GM18867 (cell line): Measurements from ENCODE around the gene PLAC8L1.

Experiments
- ATAC-seq: cut with Tn5 transposase; IDR thresholded peaks from one replicate; pipeline ENCODE4 v1.9.1; 2021; ENCODE audit warnings: mild to moderate bottlenecking, moderate library complexity; ENCODE audit not compliant: unreplicated experiment

The PLAC8L1 gene

DNA sequence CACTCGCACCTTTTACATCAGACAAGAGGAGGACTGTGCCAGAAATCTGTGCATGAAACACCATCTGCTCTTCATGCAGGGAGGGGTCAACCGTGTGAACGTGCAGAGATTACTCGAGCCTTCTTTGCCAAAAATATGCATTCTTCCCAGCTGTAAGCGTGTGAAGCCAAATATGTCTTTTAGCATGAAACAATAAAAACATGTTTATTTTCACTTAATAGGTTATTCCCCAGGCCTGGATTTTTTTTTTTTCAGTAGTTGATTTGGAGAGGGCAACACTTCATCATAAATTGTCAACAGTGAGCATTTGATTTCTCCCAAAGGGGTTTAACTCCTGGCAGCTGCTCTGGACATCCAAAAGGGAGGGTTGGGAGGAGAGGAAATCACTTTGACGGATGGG is 23.8 kb downstream of the PLAC8L1 start:
- no peak for ATAC-seq

DNA sequence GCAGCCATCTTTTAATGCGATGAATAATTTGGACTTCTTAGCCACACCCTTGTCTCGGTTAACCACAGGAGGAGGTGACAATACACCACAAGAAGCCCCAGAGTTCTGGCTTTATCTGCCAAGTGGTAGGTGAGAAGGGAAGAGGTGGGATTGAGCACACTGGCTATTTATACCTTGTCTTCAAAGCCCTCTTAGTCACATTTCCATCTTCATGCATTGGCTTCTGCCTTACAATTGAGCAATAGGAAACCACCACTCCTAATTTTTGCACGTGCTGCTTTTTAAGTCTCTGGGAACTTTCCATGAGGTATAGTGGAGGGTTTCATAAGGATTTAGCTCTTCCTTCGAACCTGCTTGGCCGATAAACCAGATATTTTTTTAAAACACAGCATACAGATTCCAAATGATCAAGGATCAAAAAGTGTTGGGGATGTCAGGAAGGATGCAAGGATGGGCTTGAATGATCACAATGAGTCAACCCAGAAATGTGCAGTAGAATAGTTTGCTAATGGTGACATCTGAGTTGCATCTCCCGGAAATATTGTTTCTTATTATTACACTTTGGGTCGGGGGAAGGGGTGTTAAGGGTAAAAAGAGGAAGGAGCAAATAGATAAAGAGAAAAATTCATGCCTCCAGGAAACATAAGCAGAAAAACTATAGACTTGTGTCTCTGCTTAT is 25.5 kb downstream of the PLAC8L1 start:
- peak; percentile 41 for ATAC-seq

DNA sequence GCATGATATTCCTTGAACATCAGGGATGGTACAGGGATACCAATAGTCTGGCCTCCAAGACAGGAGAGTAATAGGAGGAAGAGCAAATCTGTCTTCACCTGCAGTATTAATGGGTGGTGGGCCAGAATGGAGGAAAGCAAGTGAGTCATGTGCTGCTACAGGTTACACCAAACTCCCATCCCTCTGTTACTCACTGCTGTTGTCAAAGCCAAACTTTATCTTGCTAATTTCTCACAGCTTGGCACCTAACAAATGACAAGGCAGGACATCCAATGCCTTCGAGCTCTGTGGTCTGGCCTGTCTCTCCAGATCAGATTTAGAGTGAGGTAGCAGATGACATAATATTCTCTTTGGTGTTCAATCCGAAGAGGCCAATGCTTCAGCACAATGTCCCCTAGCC is 26.8 kb downstream of the PLAC8L1 start:
- ATAC-seq: no peak

DNA sequence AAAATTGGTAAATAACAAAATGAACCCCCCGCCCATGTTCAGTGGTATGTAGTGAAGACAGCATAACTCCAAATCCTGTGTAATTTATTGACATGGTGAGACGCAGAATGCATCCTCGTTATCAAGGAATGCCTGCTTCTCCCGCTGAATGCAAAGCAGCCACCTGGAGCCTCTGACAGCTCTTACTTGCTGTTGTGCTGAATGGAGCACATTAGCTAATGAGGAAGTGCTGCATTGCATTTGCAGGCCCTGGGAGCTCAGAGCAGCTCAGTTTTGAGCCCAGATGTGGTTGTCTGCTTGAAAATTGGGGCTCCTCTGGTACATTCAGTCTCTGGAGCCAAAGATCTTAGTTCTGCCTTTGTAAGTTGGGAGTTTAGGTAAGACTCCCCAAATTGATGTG is 28.9 kb downstream of the PLAC8L1 start:
- ATAC-seq: no peak

DNA sequence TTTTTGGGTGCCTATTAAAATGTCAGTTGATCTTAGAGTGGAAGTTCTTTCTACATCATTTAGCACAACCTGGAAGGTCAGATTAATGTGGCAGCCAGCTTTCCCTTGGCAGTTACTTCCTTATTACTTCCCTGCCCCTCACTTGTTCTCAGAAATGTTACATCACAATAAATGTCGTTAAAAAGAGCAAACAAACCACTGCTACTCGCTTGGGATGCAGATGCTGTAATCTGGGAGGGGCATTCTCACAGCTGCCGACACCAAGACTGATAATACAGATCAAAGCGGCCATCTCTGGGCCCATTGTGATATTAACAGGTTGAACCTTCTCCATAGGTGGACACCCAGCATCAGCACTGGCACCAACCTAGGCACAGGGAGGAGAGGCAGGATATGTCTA is 29.3 kb downstream of the PLAC8L1 start:
- ATAC-seq: no peak

DNA sequence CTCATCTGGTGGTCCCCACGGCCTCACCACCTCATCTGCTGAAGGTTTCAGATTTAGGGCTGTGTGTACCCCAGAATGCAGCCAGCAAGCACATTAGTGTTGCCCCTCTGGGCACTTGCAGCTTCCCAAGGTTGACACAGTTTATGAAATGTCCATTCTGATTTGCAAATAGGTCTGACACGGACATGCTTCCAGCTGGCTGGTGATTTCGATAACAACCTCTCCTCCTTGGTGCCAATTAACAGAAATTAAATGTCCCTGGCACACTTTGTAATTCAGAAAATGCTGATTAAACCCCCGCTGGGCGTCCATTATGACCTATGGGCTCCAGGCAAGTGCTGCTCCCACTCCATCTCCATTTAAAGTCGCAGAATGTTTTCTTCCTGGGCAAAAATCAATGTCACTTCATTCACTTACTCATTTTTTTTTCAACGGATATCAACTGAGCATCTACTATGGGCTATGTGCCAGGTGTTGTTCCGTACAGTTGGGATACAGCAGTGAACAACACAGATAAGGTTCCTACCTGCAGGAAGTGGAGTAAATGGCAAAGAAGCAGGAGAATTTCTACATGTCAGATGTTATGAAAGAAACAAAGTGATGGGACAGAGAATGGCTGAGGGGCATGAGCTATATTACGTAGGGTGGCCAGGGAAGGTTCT is 32.0 kb downstream of the PLAC8L1 start:
- ATAC-seq: no peak

DNA sequence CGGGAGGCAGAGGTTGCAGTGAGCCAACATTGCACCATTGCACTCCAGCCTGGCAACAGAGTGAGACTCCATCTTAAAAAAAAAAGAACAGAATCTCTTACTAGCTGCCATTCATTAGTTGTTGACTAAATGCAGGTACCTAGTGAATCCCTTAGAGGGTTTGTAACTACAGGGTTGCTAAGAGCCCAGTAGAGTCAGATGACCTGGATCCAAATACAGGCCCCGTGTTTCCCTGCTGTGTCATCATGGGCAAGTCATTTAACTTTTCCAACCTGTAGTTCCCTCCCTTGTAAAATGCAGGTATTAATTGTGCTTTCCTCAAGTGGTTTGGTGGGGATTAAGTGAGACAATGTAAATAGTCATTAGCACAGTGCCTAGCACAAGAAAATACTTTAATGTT is 32.8 kb downstream of the PLAC8L1 start:
- no peak for ATAC-seq

DNA sequence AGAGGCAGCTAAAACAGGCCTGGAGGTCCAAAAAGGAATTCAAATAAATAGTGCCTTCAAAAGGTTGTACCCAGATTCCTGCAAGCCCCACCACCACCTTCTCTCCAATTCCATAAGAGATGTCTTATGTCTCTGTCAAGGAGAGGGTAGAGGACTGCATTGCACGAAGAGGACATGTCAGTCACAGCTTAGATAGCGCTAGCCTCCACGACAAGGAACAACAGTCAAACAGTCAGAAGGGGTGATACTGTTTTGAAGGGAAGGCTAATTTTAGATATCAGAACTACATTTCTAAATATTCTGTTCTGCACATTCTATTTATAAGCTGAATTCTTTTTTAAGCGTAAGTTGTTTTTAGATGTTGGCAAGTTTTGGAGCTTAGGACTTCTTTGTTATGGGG is 34.2 kb downstream of the PLAC8L1 start:
- no peak for ATAC-seq

DNA sequence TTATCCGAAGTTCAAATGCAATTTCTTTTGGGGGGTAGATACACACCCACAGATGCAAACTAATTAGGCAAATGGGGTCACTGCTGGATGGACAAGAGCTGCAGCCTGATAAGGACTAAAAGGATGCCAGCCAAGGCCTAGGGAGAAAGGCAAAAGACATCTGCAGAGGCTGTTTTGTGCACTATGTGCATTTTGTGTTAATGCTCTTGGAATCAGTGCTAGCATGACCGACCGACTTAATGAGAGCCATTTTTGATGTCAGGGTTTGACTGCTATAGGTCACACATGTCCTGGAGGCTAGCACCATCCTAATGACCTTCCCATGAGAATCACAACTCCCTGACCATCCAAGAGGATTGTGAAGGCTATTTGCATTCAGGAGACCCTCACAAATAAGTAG is 34.6 kb downstream of the PLAC8L1 start:
- no peak for ATAC-seq

DNA sequence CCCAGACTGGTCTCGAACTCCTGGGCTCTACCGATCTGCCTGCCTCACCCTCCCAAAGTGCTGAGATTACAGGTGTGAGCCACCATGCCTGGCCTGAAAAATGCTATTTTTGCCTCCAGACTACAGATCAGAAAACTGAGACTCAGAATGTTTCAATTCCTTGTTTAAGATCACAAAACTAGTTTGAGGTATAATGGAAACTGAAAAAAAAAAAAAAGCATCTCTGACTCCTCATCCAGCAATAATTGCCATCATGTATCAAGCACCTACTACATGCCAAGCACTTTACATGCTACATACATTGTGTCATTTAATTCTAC is 35.6 kb downstream of the PLAC8L1 start:
- ATAC-seq: peak; percentile 59

DNA sequence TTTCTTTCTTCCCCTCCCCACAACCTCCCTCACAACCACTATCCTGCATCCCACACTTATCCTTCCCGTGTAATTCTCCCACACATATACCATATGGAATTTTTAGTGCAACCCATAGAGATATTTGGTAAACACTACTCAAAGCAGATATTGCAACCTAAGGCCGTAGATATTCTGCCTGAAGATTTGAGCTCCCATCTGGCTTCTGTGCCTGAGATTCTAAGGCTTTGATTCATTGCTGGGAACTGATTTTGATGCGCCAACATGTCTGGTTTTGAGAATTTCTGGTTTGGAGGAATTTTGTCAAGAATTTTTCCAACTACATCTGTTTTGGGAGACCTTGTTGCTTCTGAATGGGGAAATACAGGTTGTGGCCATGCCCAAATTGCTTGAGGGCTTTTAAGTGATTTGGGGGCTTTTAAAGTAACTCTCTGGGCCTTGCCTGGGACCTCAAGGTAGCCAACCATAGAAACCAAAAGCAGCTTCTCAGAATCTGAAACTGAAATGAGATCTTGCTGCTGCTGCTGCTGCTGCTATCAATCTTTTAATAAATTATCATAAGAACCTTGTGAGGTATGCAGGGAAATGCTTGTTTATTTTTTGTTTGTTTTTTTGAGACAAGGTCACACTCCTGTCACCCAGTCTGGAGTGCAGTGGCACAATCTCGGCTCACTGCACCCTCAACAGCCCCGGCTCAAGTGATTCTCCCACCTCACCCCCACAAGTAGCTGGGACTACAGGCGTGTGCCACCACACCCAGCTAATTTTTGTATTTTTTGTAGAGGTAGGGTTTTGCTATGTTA is 36.2 kb downstream of the PLAC8L1 start:
- peak; percentile 66 for ATAC-seq

DNA sequence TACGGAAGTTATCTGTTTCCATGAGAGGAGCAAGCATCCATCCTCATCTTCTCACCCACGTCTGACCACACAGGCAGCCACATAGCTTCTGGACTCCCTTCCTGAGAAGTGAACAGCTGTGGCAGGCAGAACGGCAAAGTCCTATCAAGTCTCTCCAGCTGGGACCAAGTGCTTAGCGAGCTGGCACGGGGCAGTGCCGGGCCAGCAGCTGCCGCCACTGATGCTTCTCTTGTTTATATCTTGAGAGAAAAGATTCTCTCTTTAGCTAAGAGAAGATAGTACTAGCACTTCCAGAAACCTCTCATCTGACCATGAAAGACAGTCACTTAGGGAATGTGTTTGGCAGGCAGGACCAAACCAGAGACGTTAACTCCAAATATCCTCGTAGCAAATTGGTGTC is 37.2 kb downstream of the PLAC8L1 start:
- no peak for ATAC-seq

DNA sequence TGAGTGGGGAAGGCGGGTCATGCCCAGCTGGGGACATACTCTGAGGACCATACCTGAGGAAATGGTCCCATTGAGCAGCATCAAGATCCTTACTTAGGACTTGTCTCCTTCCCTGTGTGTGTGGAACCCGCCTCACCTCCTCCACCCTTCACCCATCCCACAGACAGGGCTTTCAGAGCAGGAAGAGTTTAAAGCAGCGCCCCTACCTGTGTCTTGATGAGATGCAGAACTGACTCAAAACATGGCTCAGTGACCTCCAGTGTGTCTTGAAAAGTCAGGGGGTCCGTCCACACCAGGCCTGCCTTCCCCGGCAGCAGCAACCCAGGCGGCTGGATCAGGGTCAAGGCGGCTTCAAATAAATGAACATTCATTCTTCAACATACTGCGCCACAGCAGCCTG is 38.4 kb downstream of the PLAC8L1 start:
- no peak for ATAC-seq

DNA sequence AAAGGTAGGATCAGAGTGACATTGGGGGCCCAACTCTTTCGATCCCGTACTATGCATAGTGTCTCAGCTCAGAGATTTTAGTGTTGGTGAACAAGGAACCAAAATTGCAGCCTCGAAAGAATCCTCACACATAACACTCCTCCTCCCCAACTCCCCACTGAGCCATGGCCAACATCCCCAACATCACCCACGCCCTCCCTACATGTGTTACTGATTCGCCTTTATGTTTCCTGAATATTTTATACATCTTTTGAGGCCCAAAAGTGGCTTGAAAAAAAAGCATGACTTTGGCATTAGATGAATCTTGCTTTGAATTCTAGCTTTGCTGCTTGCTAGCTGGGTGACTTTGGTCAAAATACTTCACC is 45.2 kb downstream of the PLAC8L1 start:
- no peak for ATAC-seq

DNA sequence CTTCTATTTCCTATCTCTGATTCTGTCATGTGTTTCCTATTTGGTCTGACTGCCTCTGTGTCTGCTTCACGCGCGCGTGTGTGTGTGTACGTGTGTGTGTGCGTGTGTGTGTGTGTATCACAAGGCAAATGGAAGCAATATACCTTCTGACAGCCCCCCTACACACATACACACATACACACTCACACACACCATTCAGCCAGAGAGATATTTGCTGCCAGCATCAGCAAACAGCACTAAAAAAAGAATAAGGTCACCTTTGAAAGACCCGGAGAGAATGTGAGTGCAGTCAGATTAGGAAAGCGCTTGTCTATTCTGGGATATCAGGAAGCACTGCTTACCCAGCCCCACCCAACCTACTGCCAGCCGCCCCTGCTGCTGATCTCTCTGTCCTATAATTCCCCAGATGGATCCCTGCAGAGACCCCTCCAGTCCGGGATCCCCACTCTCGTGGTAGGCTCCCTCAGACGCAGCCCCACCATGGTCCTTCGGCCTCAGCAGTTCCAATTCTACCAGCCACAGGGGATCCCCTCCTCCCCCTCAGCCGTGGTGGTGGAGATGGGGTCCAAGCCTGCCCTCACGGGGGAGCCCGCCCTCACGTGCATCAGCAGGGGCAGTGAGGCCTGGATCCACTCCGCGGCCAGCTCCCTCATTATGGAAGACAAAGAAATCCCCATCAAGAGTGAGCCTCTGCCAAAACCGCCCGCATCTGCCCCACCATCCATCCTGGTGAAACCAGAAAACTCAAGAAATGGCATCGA is 45.7 kb downstream of the PLAC8L1 start:
- no peak for ATAC-seq

DNA sequence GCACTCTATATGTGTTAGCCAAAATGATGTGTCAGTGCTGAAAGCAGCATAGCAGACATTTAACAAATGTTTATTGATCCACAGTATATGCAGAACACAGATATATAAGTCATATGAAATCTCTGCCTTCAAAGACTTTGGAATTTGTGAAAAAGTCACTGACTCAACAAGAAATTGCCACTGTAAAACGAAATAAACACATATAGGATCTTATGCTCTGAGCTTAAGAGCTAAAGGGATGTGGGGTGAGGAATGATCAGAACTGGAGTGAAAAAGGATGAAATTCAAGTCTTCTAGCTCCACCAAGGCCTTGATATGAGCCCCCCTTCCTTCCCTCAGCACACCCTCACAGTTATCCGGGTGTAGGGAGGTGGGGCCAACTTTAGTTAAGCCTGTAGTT is 49.9 kb downstream of the PLAC8L1 start:
- ATAC-seq: no peak

DNA sequence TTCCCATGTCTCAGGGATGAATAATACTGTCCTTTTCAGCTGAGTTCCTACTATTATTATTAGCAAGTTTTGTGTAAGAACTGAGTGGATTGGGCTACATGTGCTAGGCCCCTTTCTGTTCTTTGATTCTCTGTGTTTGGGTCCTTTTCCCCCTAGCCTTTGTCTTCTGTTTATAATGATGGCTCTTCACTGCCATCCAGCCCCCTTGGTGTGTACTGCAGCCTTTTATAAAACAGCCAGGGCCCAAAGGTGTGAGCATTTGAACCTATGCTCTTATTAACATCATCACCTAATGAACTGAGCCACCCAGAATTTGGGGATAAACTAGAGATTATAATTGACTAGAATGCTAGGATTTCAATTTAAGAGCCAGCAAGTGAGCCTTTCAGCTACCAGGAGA is 52.6 kb downstream of the PLAC8L1 start:
- peak; percentile 55 for ATAC-seq

DNA sequence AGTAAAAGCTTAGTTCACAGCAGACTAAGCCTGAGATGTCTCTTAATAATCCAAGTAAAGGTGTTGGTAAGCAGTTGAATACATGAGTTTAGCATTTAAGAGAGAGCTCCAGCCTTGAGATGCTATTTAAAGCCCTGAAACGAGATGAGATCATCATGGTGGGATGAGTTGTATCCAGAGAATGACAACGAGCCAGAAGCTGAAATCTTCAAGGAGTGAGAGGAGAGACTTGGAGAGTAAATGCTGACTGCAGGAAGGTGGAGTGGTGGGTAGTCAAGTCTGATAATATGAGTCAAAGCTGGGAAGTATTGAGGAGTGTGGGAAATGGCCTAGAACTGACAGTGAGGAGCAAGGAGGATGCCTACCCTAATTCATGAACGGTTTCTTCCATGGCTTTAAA is 53.7 kb downstream of the PLAC8L1 start:
- no peak for ATAC-seq

DNA sequence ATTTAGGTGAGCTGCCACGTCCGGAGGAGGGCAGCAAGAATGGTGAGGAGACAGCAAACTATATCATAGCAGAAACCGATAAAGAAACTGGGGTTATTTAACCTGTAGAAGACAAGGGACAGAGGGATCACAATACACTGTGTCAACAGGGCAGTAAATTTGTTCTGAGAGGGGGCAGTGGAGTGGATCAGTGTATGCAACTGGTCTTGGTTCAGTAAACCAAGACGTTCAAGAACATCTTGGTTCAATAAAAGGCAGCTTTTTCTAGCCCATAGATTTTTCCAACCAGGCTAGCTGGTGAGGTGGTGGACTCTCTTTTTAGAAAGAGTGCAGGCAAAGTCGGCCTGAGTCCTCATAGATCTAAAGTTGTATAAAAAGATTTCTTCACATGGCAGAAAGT is 55.3 kb downstream of the PLAC8L1 start:
- ATAC-seq: no peak

DNA sequence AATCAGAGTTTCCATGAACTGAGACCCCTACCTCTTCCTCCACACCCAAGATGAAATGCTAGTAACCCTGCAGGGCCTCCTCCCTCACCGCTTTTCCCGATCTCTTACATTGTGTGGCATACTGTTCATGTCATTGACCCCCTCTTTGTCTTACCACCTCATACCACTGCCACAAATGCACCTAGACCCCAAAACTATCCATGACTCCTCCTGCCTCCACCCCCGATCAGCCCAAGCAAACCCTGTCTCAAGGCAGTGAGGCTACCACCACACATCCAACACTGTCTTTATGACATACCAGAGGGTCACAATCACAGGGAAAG is 55.7 kb downstream of the PLAC8L1 start:
- ATAC-seq: no peak

DNA sequence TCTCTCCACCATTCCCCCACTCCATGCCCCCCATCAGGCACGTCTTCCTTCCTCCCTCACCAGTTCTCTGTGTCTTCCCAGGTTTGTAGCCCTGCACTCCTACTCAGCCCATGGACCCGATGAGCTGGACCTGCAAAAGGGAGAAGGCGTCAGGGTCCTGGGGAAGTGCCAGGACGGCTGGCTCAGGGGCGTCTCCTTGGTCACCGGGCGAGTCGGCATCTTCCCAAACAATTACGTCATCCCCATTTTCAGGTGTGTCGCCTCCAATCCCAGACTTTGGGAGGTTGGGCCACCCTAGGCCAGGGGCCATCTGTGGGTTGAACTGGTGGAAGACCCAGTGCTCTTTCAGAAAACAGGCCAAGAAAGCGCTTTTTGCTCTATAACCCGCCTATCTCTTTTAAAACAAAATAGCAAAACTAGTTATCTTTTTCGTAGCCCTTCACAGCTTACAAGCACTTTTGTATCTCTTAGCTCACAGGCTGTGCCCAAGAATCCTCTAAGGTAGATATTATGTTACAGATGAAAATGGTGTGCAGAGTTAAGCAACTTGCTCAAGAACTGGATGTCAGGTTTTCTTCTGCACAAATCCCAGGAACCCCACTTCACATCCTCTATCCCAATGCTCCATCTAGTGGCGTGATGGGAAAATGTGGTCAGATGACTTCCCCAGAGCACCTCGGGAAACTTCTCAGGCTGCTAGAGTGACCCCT is 56.2 kb downstream of the PLAC8L1 start:
- no peak for ATAC-seq
